Activated B cell treated with CpG ODN at 0.5 μM for 24 hours (primary cell): ENCODE results near the gene RASSF8. TPM values are rescaled to one million over a fixed set of nuclear protein-coding genes. Genes with fewer than 3 reads are reported as not detected.

Source experiments
- ATAC-seq: fragments of 200-7000 bp; cut with Tn5 transposase; one replicate; pipeline ENCODE4 v1.10.0; 2021; ENCODE audit warnings: low read depth, mild to moderate bottlenecking, moderate library complexity
- CTCF ChIA-PET: fragments of 350-600 bp; sonication (Branson Sonifier 250); formaldehyde crosslinking; loops from one replicate; lab custom pipeline; 2021; ENCODE audit warnings: antibody characterized with exemption; lab: Charles Lee
- POLR2A ChIA-PET: fragments of 350-600 bp; sonication (Branson Sonifier 250); formaldehyde crosslinking; loops from one replicate; lab custom pipeline; 2021; ENCODE audit warnings: antibody characterized with exemption; lab: Charles Lee
- DNase-seq: peaks from one replicate; pipeline ENCODE4 v3.0.0; 2022
- H3K27ac Mint-ChIP-seq: one replicate; pipeline ENCODE4 v1.8.0; 2020; ENCODE audit warnings: mixed read lengths
- H3K27me3 Mint-ChIP-seq: one replicate; pipeline ENCODE4 v1.8.0; 2021; ENCODE audit warnings: mixed read lengths
- H3K36me3 Mint-ChIP-seq: one replicate; pipeline ENCODE4 v1.8.0; 2021; ENCODE audit warnings: low read depth, mixed read lengths
- H3K4me1 Mint-ChIP-seq: one replicate; pipeline ENCODE4 v1.8.0; 2021; ENCODE audit warnings: mixed read lengths
- H3K4me3 Mint-ChIP-seq: one replicate; pipeline ENCODE4 v1.8.0; 2020; ENCODE audit warnings: mild to moderate bottlenecking, mixed read lengths
- H3K9me3 Mint-ChIP-seq: one replicate; pipeline ENCODE4 v1.8.0; 2020; ENCODE audit warnings: mixed read lengths
- CTCF ChIP-seq: fragments of 200-600 bp; IDR thresholded peaks from one replicate; pipeline ENCODE4 v1.8.0; 2022; ENCODE audit warnings: antibody characterized with exemption, mild to moderate bottlenecking
- intact Hi-C: fragments of 100-400 bp; cut with micrococcal nuclease; formaldehyde crosslinking; loops from one replicate; pipeline ENCODE4 v1.15.1; 2024
- total RNA-seq: library from RNA; stranded (reverse); gene quantifications from 2 replicates; pipeline ENCODE4 v1.2.3, GENCODE V29; 2022

Gene RASSF8
- total RNA-seq, 1 donor from 2014 or later: 0.58 TPM

DNA sequence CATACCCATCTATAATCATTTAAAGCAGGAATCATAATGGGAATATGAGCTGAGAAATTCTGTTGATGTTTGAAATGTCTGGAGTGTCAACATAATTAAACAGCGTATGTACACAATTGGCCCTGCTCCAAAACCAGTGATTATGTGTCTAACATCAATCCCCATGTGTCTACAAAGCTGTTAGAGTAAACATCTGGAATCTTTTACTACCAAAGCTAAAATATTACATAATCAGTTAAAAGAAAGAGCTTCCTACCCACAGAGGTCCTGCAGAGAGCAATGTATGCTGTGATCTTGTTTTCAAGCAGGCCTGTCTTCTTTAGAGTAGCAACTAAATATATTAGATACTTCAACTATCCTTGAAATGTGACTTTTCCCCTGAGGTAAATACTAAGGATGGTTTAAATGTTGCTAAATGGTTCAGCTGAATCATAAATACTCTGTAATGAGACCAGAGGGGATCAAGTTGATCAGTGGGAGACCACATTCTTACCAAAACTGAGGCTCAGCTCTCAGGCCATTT, 74.3 kb downstream of the RASSF8 start:
- Mint-ChIP-seq H3K27ac (no peak overlapping the region), H3K4me3 (no peak overlapping the region), H3K36me3 (no peaks in the 10 kb centered on the region), H3K27me3 (peaks cover 3% of the 10 kb centered on the region), H3K9me3 (no peaks in the 10 kb centered on the region), H3K4me1 (no peaks in the 10 kb centered on the region)
- DNase-seq: no peak
- TF ChIP-seq CTCF: no peak
- POLR2A ChIA-PET: no interaction called here
- intact Hi-C loops: no loop called here
- CTCF ChIA-PET: interaction anchor here (0.6 to 1.9 kb wide), 3 partner anchors 9 to 735 kb away, joined by 3 to 8 read pairs (median 4); no protein-coding TSS in a partner anchor
- no peak for ATAC-seq

DNA sequence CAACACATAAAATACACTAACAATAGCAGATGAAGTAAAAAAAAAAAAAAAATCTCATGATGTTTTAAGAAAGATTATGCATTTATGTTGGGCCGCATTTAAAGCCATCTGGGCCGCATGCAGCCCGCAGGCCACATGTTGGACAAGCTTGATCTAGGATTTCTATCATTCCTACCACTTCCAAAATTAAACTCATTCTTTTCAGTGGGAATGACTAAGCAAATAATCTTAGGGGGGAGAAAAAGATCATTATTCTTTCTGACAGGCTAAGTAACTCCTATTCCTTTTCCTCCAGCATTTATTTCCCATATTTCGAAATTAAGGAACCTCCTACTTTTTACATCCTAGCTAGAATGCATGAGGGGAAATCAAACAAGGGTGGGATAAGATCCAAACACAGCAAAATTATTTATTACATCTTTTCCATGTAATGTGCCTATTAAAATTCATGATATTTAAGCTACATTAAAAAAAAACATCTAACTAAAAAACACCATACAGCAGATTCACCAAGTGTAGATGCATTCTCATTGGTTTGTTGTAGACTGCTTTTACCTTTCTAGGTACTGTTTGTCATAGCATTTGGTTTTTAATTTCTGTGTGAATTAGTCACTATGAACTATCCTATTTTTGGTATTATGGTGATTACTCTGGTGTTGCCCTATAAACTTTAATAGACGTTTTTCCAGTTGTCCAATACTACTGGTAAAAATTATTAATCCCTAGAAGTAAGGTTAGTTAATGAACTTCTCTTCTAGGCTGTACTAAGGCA, 76.1 kb downstream of the RASSF8 start:
- no peak overlapping the region for H3K27ac Mint-ChIP-seq
- no peak for TF ChIP-seq CTCF
- H3K27me3 Mint-ChIP-seq: no peaks in the 10 kb centered on the region
- ATAC-seq (no peak), DNase-seq (no peak)
- H3K4me1 Mint-ChIP-seq: no peaks in the 10 kb centered on the region
- H3K4me3 Mint-ChIP-seq: no peak overlapping the region
- ChIA-PET POLR2A (no interaction called here), CTCF (no interaction called here)
- no peaks in the 10 kb centered on the region for H3K9me3 Mint-ChIP-seq
- intact Hi-C loops: no loop called here
- no peaks in the 10 kb centered on the region for H3K36me3 Mint-ChIP-seq

- no peak for DNase-seq
- no peak for ATAC-seq
- ChIA-PET POLR2A (no interaction called here), CTCF (no interaction called here)
- Mint-ChIP-seq H3K9me3 (no peaks in the 10 kb centered on the region), H3K27ac (no peak overlapping the region), H3K27me3 (no peaks in the 10 kb centered on the region), H3K4me3 (no peak overlapping the region), H3K4me1 (no peaks in the 10 kb centered on the region), H3K36me3 (no peaks in the 10 kb centered on the region)
- TF ChIP-seq CTCF: no peak
- intact Hi-C loops: no loop called here
These were observed 78.4 kb downstream of the RASSF8 start for GRCh38 chr12:26036877-26037276.

DNA sequence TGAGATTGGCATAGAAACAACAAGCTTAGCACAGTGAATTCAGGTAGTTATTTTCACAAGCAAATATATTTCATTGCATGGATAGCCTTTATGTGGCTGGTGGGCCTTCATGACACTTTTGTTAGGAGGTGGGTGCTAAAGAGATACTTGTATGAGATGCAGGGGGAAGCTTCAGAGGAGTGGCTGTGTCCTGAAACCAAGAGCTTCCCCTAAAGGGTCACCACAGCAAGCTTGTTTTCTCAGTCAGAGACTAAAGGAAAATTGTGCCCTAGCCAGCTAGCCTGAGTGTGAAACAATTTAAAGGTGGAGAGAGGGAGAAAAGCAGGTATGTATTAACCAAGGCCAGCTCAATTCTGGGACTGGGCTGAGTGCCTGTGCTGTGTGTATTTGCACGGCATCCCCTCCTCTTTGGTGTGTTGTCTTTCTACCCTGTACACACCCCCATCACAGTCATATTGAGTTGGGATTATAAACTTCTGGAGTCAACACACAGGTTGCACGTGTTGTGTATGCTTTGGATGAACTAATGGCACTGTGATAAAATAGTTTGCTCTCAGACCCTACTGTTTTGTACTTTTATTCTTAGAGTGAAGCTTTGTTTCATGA, 79.2 kb downstream of the RASSF8 start:
- Mint-ChIP-seq H3K36me3 (no peaks in the 10 kb centered on the region), H3K4me3 (no peak overlapping the region), H3K27ac (no peak overlapping the region), H3K4me1 (no peaks in the 10 kb centered on the region), H3K9me3 (no peaks in the 10 kb centered on the region), H3K27me3 (no peaks in the 10 kb centered on the region)
- TF ChIP-seq CTCF: no peak
- no peak for DNase-seq
- ChIA-PET CTCF (interaction anchor here (0.6 kb wide), 1 partner anchor 390 kb away, joined by 3 read pairs; no protein-coding TSS in a partner anchor), POLR2A (no interaction called here)
- intact Hi-C loops: no loop called here
- ATAC-seq: no peak

DNA sequence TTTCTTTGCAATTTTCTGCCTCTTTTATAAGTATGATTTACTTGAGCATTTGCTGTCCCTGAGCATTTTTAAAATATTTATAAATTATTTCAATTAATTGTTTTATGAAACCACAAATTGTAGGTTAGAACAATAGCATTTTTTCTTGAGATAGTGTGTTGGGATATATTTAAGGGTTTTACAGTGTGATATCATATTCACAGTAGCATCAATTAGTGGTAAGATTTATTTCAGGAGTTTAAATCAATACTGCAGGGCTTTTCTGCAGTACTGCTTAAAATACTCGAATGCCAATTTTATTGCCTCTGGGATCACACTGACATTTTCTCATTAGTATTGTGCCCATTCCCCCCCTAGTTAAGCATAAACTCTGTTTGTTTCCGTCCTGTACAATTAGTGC, 84.2 kb downstream of the RASSF8 start:
- ChIA-PET CTCF (no interaction called here), POLR2A (no interaction called here)
- H3K27me3 Mint-ChIP-seq: peaks cover 3% of the 10 kb centered on the region
- no peak overlapping the region for H3K4me3 Mint-ChIP-seq
- ATAC-seq (no peak), DNase-seq (no peak)
- no peak overlapping the region for H3K27ac Mint-ChIP-seq
- no peaks in the 10 kb centered on the region for H3K9me3 Mint-ChIP-seq
- H3K4me1 Mint-ChIP-seq: no peaks in the 10 kb centered on the region
- H3K36me3 Mint-ChIP-seq: no peaks in the 10 kb centered on the region
- intact Hi-C loops: no loop called here
- TF ChIP-seq CTCF: no peak
